Activated B cell treated with CpG ODN at 0.5 μM for 24 hours (primary cell): ENCODE data around the gene PHLDB1. TPM values are rescaled to one million over a fixed set of nuclear protein-coding genes. Genes with fewer than 3 reads are reported as not detected.

Source experiments
- ATAC-seq: fragments of 200-7000 bp; cut with Tn5 transposase; one replicate; pipeline ENCODE4 v1.10.0; 2021; ENCODE audit warnings: low read depth, mild to moderate bottlenecking, moderate library complexity
- CTCF ChIA-PET: fragments of 350-600 bp; sonication (Branson Sonifier 250); formaldehyde crosslinking; loops from one replicate; lab custom pipeline; 2021; ENCODE audit warnings: antibody characterized with exemption; lab: Charles Lee
- POLR2A ChIA-PET: fragments of 350-600 bp; sonication (Branson Sonifier 250); formaldehyde crosslinking; loops from one replicate; lab custom pipeline; 2021; ENCODE audit warnings: antibody characterized with exemption; lab: Charles Lee
- DNase-seq: peaks from one replicate; pipeline ENCODE4 v3.0.0; 2022
- H3K27ac Mint-ChIP-seq: one replicate; pipeline ENCODE4 v1.8.0; 2020; ENCODE audit warnings: mixed read lengths
- H3K27me3 Mint-ChIP-seq: one replicate; pipeline ENCODE4 v1.8.0; 2021; ENCODE audit warnings: mixed read lengths
- H3K36me3 Mint-ChIP-seq: one replicate; pipeline ENCODE4 v1.8.0; 2021; ENCODE audit warnings: low read depth, mixed read lengths
- H3K4me1 Mint-ChIP-seq: one replicate; pipeline ENCODE4 v1.8.0; 2021; ENCODE audit warnings: mixed read lengths
- H3K4me3 Mint-ChIP-seq: one replicate; pipeline ENCODE4 v1.8.0; 2020; ENCODE audit warnings: mild to moderate bottlenecking, mixed read lengths
- H3K9me3 Mint-ChIP-seq: one replicate; pipeline ENCODE4 v1.8.0; 2020; ENCODE audit warnings: mixed read lengths
- CTCF ChIP-seq: fragments of 200-600 bp; IDR thresholded peaks from one replicate; pipeline ENCODE4 v1.8.0; 2022; ENCODE audit warnings: antibody characterized with exemption, mild to moderate bottlenecking
- intact Hi-C: fragments of 100-400 bp; cut with micrococcal nuclease; formaldehyde crosslinking; loops from one replicate; pipeline ENCODE4 v1.15.1; 2024
- total RNA-seq: library from RNA; stranded (reverse); gene quantifications from 2 replicates; pipeline ENCODE4 v1.2.3, GENCODE V29; 2022

PHLDB1 gene
- total RNA-seq, 1 donor from 2014 or later: 2.6 TPM

- ATAC-seq: no peak
- CTCF ChIA-PET: interaction anchor here (0.6 to 2.7 kb wide), 26 partner anchors 15 to 277 kb away, joined by 3 to 28 read pairs (median 4); partner anchors contain the start of genes BCL9L, CXCR5 and UPK2
Measured at GRCh38 chr11:118689503-118689851, 82.1 kb downstream of the PHLDB1 start.

GRCh38 chr11:118689852-118690552 is 82.6 kb downstream of the PHLDB1 start:
- ChIA-PET POLR2A (interaction anchor here (0.6 to 2.2 kb wide), 12 partner anchors 62 to 873 kb away, joined by 3 to 12 read pairs (median 6); partner anchors contain the start of genes BCL9L, CXCR5, DDX6 and UPK2), CTCF (interaction anchor here (0.6 to 2.7 kb wide), 26 partner anchors 15 to 276 kb away, joined by 3 to 28 read pairs (median 4); partner anchors contain the start of genes BCL9L, CXCR5 and UPK2)
- intact Hi-C loops: loop anchor here (1.0 to 5.0 kb wide), 10 partner anchors 37 to 545 kb away; partner anchors contain the start of genes SLC37A4 and UPK2
- ATAC-seq (peak; percentile 95), DNase-seq (peak; percentile 74)
- TF ChIP-seq CTCF: peak; percentile 55
- Mint-ChIP-seq H3K4me1 (peaks cover 12% of the 10 kb centered on the region), H3K4me3 (peak overlapping the region; percentile 79), H3K27me3 (peaks cover 4% of the 10 kb centered on the region), H3K9me3 (no peaks in the 10 kb centered on the region), H3K27ac (peak overlapping the region; percentile 15), H3K36me3 (no peaks in the 10 kb centered on the region)

More at GRCh38 chr11:118689503-118689851, 82.1 kb downstream of the PHLDB1 start:
- Mint-ChIP-seq H3K4me3 (no peak overlapping the region), H3K27me3 (peaks cover 4% of the 10 kb centered on the region), H3K27ac (no peak overlapping the region), H3K9me3 (no peaks in the 10 kb centered on the region), H3K36me3 (no peaks in the 10 kb centered on the region), H3K4me1 (peaks cover 12% of the 10 kb centered on the region)
- POLR2A ChIA-PET: interaction anchor here (0.6 to 2.2 kb wide), 11 partner anchors 101 to 873 kb away, joined by 3 to 12 read pairs (median 6); partner anchors contain the start of genes BCL9L, CXCR5, DDX6 and UPK2
- TF ChIP-seq CTCF: no peak
- DNase-seq: no peak
- intact Hi-C loops: no loop called here

DNA sequence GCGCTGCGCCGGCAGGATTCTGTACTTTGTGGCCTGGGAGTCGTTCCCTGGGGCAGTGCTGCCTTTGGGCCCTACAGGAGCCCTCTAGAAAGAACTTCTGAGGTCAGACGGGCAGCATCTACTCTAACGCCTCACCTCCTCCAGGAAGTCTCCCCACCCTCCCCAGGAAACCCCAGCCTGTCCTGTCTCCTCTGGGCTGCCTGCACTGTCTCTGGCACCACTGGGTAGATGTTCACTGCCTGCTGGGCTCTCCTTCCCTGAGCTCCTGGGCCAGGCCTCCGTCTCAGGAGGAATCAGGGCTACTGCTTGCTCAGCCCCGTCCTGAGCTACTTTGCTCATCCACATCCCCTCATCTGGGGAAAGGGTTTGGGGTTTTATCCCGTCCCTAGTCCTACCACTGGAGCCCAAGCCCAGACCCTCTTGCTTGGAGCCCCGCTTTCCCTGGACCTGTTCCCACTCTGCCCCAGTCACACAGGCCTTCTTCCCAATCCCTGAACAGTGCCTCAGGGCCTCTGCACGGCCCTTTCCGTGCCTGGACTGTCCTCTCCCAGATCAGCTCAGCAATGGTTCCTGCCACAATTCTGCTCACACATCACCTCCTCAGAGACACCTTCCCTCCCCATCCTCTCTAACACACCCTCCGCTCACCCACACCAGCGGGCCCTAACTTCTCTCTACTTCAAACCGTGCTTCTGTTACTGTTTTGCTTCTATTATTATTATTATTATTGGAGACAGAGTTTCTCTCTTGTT is 83.3 kb downstream of the PHLDB1 start:
- Mint-ChIP-seq H3K4me1 (peaks cover 15% of the 10 kb centered on the region), H3K4me3 (no peak overlapping the region), H3K27me3 (peaks cover 4% of the 10 kb centered on the region), H3K36me3 (no peaks in the 10 kb centered on the region), H3K9me3 (no peaks in the 10 kb centered on the region), H3K27ac (no peak overlapping the region)
- DNase-seq: no peak
- no peak for TF ChIP-seq CTCF
- intact Hi-C loops: loop anchor here (1.0 to 5.0 kb wide), 10 partner anchors 37 to 545 kb away; partner anchors contain the start of genes SLC37A4 and UPK2
- POLR2A ChIA-PET: interaction anchor here (1.0 to 2.2 kb wide), 6 partner anchors 100 to 377 kb away, joined by 3 to 12 read pairs (median 8); partner anchors contain the start of genes CXCR5, DDX6, UPK2 and VPS11
- no peak for ATAC-seq
- CTCF ChIA-PET: interaction anchor here (1.1 to 2.7 kb wide), 12 partner anchors 24 to 266 kb away, joined by 3 to 28 read pairs (median 4); partner anchors contain the start of gene UPK2

DNA sequence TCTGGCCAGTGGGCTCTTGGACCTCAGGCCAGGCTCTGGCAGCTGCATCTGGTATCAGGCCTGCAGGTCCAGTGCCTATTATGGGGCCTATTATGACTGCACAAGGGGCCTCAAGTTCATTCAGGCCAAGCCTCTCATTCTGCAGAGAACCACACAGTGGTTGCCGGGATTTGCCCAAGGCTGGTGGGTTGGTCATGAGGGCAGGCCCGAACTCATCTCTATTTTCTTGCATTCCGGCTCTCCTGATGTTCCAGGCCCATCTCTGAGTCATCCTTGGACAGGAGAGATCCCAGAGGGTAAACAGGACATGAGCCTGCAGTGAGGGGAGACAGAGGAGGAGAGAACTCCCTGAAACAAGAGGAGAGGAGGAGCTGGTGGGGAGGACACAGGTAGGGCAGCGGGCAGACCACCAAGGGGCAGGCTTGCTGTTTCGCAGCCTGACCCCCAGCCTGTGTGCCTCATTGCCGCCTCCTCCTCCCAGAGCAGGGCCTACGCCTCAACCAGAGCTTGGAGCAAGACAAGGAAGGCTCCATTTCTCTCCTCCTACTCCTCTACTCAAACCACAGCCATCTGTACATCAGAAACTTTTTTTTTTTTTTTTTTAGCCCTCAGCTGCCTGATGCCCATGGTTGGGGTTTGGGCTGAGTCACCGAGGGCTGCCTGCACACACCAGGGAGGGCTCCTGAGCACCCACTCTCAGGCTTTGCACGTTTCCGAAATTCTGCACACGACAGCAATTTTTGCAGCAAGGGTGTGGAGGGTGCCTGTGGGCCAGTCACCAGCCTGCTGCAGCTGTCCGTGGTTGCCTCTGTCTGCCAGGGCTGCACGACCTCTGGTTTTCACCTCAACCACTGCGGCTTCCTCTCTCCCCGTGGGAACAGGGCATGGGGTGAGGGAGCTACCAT is 84.8 kb downstream of the PHLDB1 start:
- Mint-ChIP-seq H3K4me1 (peaks cover 17% of the 10 kb centered on the region), H3K36me3 (no peaks in the 10 kb centered on the region), H3K9me3 (no peaks in the 10 kb centered on the region), H3K4me3 (no peak overlapping the region), H3K27me3 (peaks cover 2% of the 10 kb centered on the region), H3K27ac (peak overlapping the region; percentile 35)
- intact Hi-C loops: loop anchor here (2.0 to 5.0 kb wide), 4 partner anchors 35 to 339 kb away; partner anchors contain the start of gene SLC37A4
- CTCF ChIA-PET: interaction anchor here (1.7 kb wide), 1 partner anchor 265 kb away, joined by 4 read pairs; no protein-coding TSS in a partner anchor
- ATAC-seq (no peak), DNase-seq (no peak)
- no peak for TF ChIP-seq CTCF
- POLR2A ChIA-PET: interaction anchor here (0.8 to 2.1 kb wide), 2 partner anchors 98 to 192 kb away, joined by 7 read pairs; partner anchors contain the start of genes CXCR5 and DDX6
